ENCODE data around the gene ATG4A. TPM values are rescaled to one million over a fixed set of nuclear protein-coding genes. Genes with fewer than 3 reads are reported as not detected.

Gene ATG4A
- total RNA-seq, 1 experiment from 2014 or later, result 6.4 TPM

DNA sequence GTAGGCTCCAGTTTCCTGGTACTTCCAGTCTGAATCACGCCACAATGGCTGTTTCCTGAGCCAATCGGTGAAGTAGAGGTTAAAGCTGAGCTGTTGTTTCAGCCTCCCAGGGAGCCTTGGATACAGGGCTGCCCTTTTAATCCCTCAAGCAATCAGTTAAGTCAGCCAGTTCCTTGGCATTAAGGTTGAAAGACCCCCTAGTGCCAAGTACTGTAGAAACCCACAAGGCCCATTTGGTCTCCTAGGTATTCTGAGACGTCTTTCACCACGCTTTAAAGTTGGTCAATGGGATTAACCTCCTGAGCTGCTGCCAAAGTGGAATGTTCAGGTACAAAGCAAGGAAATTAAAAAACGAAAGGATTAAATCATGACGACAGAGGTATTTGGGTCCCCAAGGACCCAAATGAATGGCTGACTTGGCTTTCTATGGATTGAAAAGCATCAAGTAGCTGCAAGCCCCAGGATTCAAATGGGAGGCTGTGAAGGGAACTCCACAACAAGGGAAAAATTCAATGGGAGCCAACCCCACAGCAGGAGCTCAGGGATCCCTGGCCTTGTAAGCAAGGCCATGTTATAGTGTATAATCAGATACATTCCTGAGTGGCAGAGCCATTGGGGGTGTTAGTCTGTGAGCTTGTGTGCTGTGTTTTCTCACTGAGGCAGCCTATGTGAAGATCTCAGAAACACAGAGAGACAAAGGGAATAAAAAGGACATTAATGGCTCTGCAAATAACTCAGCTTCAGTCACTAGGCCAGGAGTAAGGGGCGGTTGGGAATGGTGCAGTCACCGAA is 86.0 kb downstream of the ATG4A start:
- Histone ChIP-seq H3K4ac (ENCODE audit: low read depth, low read length) (no peak overlapping the region), H4K8ac (replicated peaks; ENCODE audit: insufficient read length, low read depth, low read length) (no peak overlapping the region), H4K5ac (ENCODE audit: insufficient read length, low read depth, low read length) (no peak overlapping the region), H2BK12ac (ENCODE audit: insufficient read length, low read depth, low read length) (no peak overlapping the region), H2BK15ac (ENCODE audit: low read depth, low read length) (no peak overlapping the region), H3K23me2 (ENCODE audit: insufficient read length, low read depth, low read length, poor library complexity, severe bottlenecking) (no peaks in the 10 kb centered on the region), H3K9me3 (ENCODE audit: control insufficient read depth, low read depth, low read length) (no peaks in the 10 kb centered on the region), H2AFZ (ENCODE audit: low read length) (no peak overlapping the region), H3K27ac (ENCODE audit: insufficient read length, low read depth, low read length) (no peak overlapping the region), H3K9ac (ENCODE audit: extremely low read depth, insufficient read length, low read length) (no peak overlapping the region), H3K4me1 (ENCODE audit: insufficient read depth, low read length) (peaks cover 2% of the 10 kb centered on the region; the same call in 1 of the 2 replicates), H2BK20ac (ENCODE audit: low read depth, low read length, poor library complexity, severe bottlenecking) (no peak overlapping the region), H4K20me1 (ENCODE audit: control insufficient read depth, insufficient read depth, insufficient read length) (no peaks in the 10 kb centered on the region), H2BK5ac (ENCODE audit: insufficient read length, low read length) (no peak overlapping the region), H3K27me3 (ENCODE audit: insufficient read depth, low read length) (no peaks in the 10 kb centered on the region), H3K4me2 (ENCODE audit: insufficient read depth, insufficient read length, low read length) (no peak overlapping the region), H3K79me2 (ENCODE audit: insufficient read depth, low read length) (no peaks in the 10 kb centered on the region), H2AK5ac (ENCODE audit: insufficient read length, low read length) (no peak overlapping the region), H3K14ac (ENCODE audit: insufficient read depth, low read length) (no peak overlapping the region), H3K79me1 (ENCODE audit: insufficient read depth, low read depth, low read length, poor library complexity, severe bottlenecking) (no peaks in the 10 kb centered on the region), H4K91ac (ENCODE audit: insufficient read length, low read depth, low read length) (no peak overlapping the region), H3T11ph (ENCODE audit: low read length) (no peak overlapping the region), H2BK120ac (ENCODE audit: low read depth, low read length, poor library complexity, severe bottlenecking) (no peak overlapping the region), H3K56ac (ENCODE audit: insufficient read length, low read depth, low read length) (no peak overlapping the region), H3K18ac (ENCODE audit: insufficient read length, low read depth, low read length) (no peak overlapping the region), H3K23ac (ENCODE audit: insufficient read length, low read depth, low read length) (no peak overlapping the region)
- no CpG with 5 or more reads among the region's 8 CpGs for WGBS (ENCODE audit: extremely low coverage, insufficient read length, low lambda C conversion rate)
- H3K4me1 Mint-ChIP-seq, result peaks cover 57 to 70% of the 10 kb centered on the region in 2 experiments
- no peak overlapping the region; a peak in 2 of 5 replicates for H3K4me3 Mint-ChIP-seq
- peak overlapping the region; percentile 91 to 98 (median 95) for H3K27ac Mint-ChIP-seq
- H3K36me3 Mint-ChIP-seq (ENCODE audit: insufficient read depth in 1 of 3, low read depth in 3 of 3), result peaks cover 7 to 32% (median 12%) of the 10 kb centered on the region in 3 experiments; a peak in 6 of 7 replicates
- H3K9me3 Mint-ChIP-seq, result no peaks in the 10 kb centered on the region
- peaks cover 3% of the 10 kb centered on the region for H3K27me3 Mint-ChIP-seq (ENCODE audit: low read depth)
- no peak for DNase-seq
- TF ChIP-seq, protein P1, sequence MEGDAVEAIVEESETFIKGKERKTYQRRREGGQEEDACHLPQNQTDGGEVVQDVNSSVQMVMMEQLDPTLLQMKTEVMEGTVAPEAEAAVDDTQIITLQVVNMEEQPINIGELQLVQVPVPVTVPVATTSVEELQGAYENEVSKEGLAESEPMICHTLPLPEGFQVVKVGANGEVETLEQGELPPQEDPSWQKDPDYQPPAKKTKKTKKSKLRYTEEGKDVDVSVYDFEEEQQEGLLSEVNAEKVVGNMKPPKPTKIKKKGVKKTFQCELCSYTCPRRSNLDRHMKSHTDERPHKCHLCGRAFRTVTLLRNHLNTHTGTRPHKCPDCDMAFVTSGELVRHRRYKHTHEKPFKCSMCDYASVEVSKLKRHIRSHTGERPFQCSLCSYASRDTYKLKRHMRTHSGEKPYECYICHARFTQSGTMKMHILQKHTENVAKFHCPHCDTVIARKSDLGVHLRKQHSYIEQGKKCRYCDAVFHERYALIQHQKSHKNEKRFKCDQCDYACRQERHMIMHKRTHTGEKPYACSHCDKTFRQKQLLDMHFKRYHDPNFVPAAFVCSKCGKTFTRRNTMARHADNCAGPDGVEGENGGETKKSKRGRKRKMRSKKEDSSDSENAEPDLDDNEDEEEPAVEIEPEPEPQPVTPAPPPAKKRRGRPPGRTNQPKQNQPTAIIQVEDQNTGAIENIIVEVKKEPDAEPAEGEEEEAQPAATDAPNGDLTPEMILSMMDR (conservative IDR thresholded peaks at IDR 0.05), result no peak

Measured in H9 (cell line).